ENCODE results near the gene ELP5.

- TF ChIP-seq POLR2A (IDR thresholded peaks at IDR 0.05) (no peak), CTCF (IDR thresholded peaks at IDR 0.05) (no peak)
These were observed 44.7 kb upstream of the ELP5 start for GRCh38 chr17:7207120-7208001.
